Progenitor cell of endocrine pancreas (in vitro differentiated cells): ENCODE results near the gene RNF19B. TPM values are rescaled to one million over a fixed set of nuclear protein-coding genes. Genes with fewer than 3 reads are reported as not detected.

Experiments
- DNase-seq: peaks from one replicate; pipeline ENCODE4 v3.0.0; 2021; ENCODE audit warnings: low spot score; ENCODE audit not compliant: unreplicated experiment
- H3K27ac Mint-ChIP-seq: 2 replicates; pipeline ENCODE4 v1.8.0; 2021; ENCODE audit warnings: mild to moderate bottlenecking, moderate library complexity, mixed read lengths
- H3K27me3 Mint-ChIP-seq: 2 replicates; pipeline ENCODE4 v1.8.0; 2021; ENCODE audit warnings: mixed read lengths
- H3K36me3 Mint-ChIP-seq: 2 replicates; pipeline ENCODE4 v1.8.0; 2022; ENCODE audit warnings: mixed read lengths; ENCODE audit not compliant: insufficient read depth
- H3K4me1 Mint-ChIP-seq: 2 replicates; pipeline ENCODE4 v1.8.0; 2021; ENCODE audit warnings: low read depth, mixed read lengths
- H3K4me3 Mint-ChIP-seq: 2 replicates; pipeline ENCODE4 v1.8.0; 2021; ENCODE audit warnings: low read depth, mild to moderate bottlenecking, moderate library complexity, mixed read lengths
- H3K9me3 Mint-ChIP-seq: 2 replicates; pipeline ENCODE4 v1.8.0; 2021; ENCODE audit warnings: low read depth, mixed read lengths
- total RNA-seq: library from RNA; stranded (reverse); gene quantifications from 2 replicates; pipeline ENCODE4 v1.2.1, GENCODE V29; 2021
- TF ChIP-seq, protein P1 (sequence below): fragments of 200-600 bp; sonication (generic); IDR thresholded peaks from one replicate; pipeline ENCODE4 v1.5.0; 2021; ENCODE audit warnings: antibody characterized with exemption, mild to moderate bottlenecking; ENCODE audit not compliant: unreplicated experiment

Gene RNF19B
- total RNA-seq, 1 donor from 2014 or later = 14.2 TPM

DNA sequence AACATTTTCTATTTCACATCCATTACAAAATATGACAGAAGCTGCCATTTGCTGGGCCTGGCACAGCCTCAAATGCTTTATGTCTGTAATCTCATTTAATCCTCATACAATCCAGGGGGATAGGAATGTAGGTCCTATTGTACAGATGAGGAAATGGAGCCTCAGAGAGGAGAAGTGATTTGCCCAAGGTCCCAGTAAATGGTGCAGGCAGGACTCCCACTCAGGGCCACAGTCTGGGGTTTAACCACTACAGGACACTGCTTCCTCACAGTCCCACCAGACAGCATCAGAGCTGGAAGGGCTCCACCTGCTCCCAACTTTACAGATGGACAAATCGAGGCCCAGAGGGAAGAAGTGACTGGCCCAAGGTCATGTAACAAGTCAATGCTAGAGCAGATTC is 20.6 kb upstream of the RNF19B start:
- Mint-ChIP-seq H3K4me1 (no peaks in the 10 kb centered on the region), H3K27ac (no peak overlapping the region), H3K27me3 (no peaks in the 10 kb centered on the region), H3K9me3 (no peaks in the 10 kb centered on the region), H3K4me3 (no peak overlapping the region), H3K36me3 (no peaks in the 10 kb centered on the region)
- no peak for DNase-seq
- TF ChIP-seq, protein P1, sequence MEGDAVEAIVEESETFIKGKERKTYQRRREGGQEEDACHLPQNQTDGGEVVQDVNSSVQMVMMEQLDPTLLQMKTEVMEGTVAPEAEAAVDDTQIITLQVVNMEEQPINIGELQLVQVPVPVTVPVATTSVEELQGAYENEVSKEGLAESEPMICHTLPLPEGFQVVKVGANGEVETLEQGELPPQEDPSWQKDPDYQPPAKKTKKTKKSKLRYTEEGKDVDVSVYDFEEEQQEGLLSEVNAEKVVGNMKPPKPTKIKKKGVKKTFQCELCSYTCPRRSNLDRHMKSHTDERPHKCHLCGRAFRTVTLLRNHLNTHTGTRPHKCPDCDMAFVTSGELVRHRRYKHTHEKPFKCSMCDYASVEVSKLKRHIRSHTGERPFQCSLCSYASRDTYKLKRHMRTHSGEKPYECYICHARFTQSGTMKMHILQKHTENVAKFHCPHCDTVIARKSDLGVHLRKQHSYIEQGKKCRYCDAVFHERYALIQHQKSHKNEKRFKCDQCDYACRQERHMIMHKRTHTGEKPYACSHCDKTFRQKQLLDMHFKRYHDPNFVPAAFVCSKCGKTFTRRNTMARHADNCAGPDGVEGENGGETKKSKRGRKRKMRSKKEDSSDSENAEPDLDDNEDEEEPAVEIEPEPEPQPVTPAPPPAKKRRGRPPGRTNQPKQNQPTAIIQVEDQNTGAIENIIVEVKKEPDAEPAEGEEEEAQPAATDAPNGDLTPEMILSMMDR = no peak

DNA sequence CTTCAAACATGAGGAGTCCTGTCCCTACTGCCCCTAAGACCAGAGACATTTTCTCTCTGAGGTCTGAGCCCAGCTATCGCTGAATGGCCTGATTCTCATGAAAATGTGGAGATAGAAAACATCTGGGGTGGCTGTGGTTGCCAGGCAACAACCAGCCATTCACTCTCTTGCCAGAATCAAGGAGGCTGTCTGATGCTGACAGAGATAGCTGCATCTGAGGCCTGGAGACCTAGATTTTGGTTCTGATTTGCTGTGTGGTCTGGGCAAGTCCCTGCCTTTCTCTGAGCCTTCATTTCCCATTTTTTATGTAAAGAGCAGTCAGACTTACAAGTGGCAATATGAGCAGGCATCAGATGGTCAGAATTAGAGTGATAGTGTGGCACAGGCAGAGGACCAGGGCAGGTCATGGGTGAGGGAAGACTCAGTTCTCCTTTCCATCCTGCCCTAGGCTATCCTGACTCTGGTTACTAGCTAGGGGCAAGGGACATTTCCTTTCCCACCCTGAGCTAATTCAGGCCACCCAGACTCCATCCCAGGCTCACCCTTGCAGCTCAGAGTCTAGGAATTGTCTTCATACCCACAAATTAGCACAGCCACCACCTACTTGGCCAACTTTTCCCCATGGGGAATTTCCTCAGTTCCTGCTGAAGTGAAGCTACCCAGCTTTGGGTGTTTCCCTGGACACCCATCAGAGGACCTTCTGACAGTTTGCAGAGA is 20.0 kb upstream of the RNF19B start:
- H3K27ac Mint-ChIP-seq = no peak overlapping the region
- no peaks in the 10 kb centered on the region for H3K27me3 Mint-ChIP-seq
- no peaks in the 10 kb centered on the region for H3K9me3 Mint-ChIP-seq
- DNase-seq = no peak
- no peaks in the 10 kb centered on the region for H3K4me1 Mint-ChIP-seq
- H3K4me3 Mint-ChIP-seq = no peak overlapping the region
- TF ChIP-seq, protein P1 = no peak
- no peaks in the 10 kb centered on the region for H3K36me3 Mint-ChIP-seq

DNA sequence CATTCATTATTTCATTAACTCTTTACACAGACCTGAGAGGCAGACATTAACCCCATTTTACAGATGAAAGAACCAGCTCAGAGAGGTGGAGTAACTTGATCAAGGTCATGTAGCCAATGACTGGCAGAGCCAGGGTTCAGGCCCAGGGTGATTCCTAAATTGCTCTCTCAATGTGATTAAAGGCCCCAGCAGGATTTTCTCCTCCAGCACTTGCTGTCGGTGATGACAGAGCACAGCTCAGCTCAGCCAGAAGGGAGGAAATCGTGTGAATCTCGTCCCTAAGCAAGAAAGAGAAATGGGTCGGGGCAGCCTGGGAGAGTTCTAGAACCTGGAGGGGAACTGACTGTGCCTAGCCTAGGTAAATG is 19.5 kb upstream of the RNF19B start:
- no peaks in the 10 kb centered on the region for H3K36me3 Mint-ChIP-seq
- H3K4me3 Mint-ChIP-seq = no peak overlapping the region
- no peaks in the 10 kb centered on the region for H3K4me1 Mint-ChIP-seq
- H3K9me3 Mint-ChIP-seq = no peaks in the 10 kb centered on the region
- H3K27ac Mint-ChIP-seq = no peak overlapping the region
- no peaks in the 10 kb centered on the region for H3K27me3 Mint-ChIP-seq
- no peak for DNase-seq
- TF ChIP-seq, protein P1 = no peak

DNA sequence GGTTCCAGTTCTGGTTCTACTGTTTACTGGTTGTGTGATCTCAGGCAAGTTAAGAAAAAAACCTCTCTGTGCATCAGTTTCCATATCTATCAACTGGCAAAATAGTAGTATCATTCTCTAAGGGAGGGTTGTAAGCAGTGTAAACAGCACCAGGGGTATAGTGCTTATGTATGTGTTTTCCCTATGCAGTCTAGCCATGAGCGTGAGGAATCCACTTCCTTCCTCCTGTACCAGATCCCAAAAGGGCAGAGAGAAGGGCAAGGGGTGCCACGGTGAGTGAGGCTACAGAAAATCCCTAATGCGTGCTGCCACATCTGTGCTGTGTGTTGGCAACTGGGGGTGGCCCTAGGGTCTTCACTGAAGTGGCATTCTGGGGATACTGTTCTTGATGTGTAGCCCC is 18.4 kb upstream of the RNF19B start:
- no peaks in the 10 kb centered on the region for H3K9me3 Mint-ChIP-seq
- H3K27me3 Mint-ChIP-seq = no peaks in the 10 kb centered on the region
- no peaks in the 10 kb centered on the region for H3K4me1 Mint-ChIP-seq
- TF ChIP-seq, protein P1 = no peak
- no peak for DNase-seq
- no peaks in the 10 kb centered on the region for H3K36me3 Mint-ChIP-seq
- no peak overlapping the region for H3K4me3 Mint-ChIP-seq
- no peak overlapping the region for H3K27ac Mint-ChIP-seq

DNA sequence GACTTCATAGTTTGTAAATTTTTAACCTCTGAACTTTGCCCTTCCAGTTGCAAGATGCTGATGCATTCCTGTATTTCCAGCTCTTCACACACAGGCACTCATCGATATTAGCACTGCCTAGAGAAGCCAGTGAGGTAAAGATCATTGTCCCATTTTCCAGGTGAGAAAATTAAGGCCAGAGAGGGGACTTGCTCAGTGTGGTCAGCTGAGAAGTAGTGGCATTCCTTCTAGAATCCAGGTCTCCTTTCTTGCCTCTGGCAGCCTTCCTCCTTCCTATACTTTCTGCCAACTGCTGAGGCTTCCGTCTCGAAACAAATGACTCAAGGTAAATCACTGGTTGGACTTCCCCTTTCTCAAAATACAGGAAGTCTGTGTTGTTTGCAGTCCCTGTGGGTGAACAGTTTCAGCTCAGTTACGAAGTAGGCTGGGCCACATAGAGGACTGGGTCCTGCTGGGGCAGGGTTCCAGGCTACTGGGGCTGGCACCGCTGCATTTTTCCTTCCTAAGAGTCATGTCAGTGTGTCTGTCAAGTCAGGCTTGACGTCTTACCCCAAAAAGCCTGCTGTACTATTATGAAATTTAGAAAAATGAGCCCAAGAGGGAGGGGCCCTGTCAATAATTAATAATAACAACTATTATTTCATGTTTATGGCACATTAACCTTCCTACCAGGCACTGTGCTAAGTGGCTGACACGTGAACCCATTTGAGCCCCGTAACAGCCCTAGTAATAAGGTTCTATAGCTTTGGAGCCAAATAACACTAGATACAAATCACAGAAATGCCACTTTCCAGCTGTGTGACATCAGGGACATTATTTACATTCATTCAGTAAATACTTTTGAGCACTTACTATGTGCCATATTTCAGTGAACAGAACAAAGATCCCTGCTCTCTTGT is 16.6 kb upstream of the RNF19B start:
- Mint-ChIP-seq H3K4me3 (no peak overlapping the region), H3K36me3 (no peaks in the 10 kb centered on the region), H3K27ac (no peak overlapping the region), H3K27me3 (peaks cover 8% of the 10 kb centered on the region), H3K9me3 (no peaks in the 10 kb centered on the region), H3K4me1 (no peaks in the 10 kb centered on the region)
- no peak for DNase-seq
- TF ChIP-seq, protein P1 = no peak
